Measurements from ENCODE around the gene DCBLD2.

Gene DCBLD2

GRCh38 chr3:98827221-98827920, 74.1 kb downstream of the DCBLD2 start:
- no peak for DNase-seq

- no peak for DNase-seq
Observed at GRCh38 chr3:98826126-98826525, 75.4 kb downstream of the DCBLD2 start.

- DNase-seq, result no peak
Observed at GRCh38 chr3:98824256-98824655, 77.2 kb downstream of the DCBLD2 start.

GRCh38 chr3:98823791-98824190, 77.7 kb downstream of the DCBLD2 start:
- no peak for DNase-seq

GRCh38 chr3:98821063-98821462, 80.4 kb downstream of the DCBLD2 start:
- DNase-seq, result no peak

- no peak for DNase-seq
Observed at GRCh38 chr3:98817547-98818041, 83.9 kb downstream of the DCBLD2 start.

- no peak for DNase-seq
Observed at GRCh38 chr3:98814817-98815420, 86.6 kb downstream of the DCBLD2 start.

- DNase-seq, result no peak
Observed at GRCh38 chr3:98812851-98813374, 88.6 kb downstream of the DCBLD2 start.

GRCh38 chr3:98811048-98811447, 90.4 kb downstream of the DCBLD2 start:
- DNase-seq, result no peak

GRCh38 chr3:98809557-98809956, 91.9 kb downstream of the DCBLD2 start:
- no peak for DNase-seq

GRCh38 chr3:98808071-98808470, 93.4 kb downstream of the DCBLD2 start:
- no peak for DNase-seq

GRCh38 chr3:98807561-98807960, 93.9 kb downstream of the DCBLD2 start:
- DNase-seq, result no peak

GRCh38 chr3:98807011-98807410, 94.5 kb downstream of the DCBLD2 start:
- DNase-seq, result no peak

GRCh38 chr3:98806521-98806920, 95.0 kb downstream of the DCBLD2 start:
- DNase-seq, result no peak

- DNase-seq, result no peak
Observed at GRCh38 chr3:98805571-98805970, 95.9 kb downstream of the DCBLD2 start.

- DNase-seq, result no peak
Observed at GRCh38 chr3:98801043-98801747, 100.3 kb downstream of the DCBLD2 start.

- no peak for DNase-seq
Observed at GRCh38 chr3:98800401-98800800, 101.1 kb downstream of the DCBLD2 start.

- no peak for DNase-seq
Observed at GRCh38 chr3:98799479-98799878, 102.0 kb downstream of the DCBLD2 start.

- no peak for DNase-seq
Observed at GRCh38 chr3:98798820-98799219, 102.7 kb downstream of the DCBLD2 start.

GRCh38 chr3:98797905-98798304, 103.6 kb downstream of the DCBLD2 start:
- DNase-seq, result no peak

- DNase-seq, result no peak
Observed at GRCh38 chr3:98796334-98796733, 105.2 kb downstream of the DCBLD2 start.

GRCh38 chr3:98793971-98794370, 107.5 kb downstream of the DCBLD2 start:
- DNase-seq, result no peak

Data from activated CD4-positive, alpha-beta T cell treated with anti-CD3 and anti-CD28 coated beads, Interleukin-2, amount 50 U/mL, for 1 hour (primary cell).